GM18499 (cell line): ENCODE results near the gene CFAP251.

Source experiments
- ATAC-seq: cut with Tn5 transposase; IDR thresholded peaks from one replicate; pipeline ENCODE4 v1.9.1; 2021; ENCODE audit warnings: moderate number of reproducible peaks; ENCODE audit not compliant: insufficient read depth, unreplicated experiment

The CFAP251 gene

GRCh38 chr12:121943926-121944325 lies 25.5 kb downstream of the CFAP251 start:
- no peak for ATAC-seq

GRCh38 chr12:121946313-121947025 lies 28.1 kb downstream of the CFAP251 start:
- ATAC-seq = no peak

GRCh38 chr12:121947981-121948380 lies 29.6 kb downstream of the CFAP251 start:
- no peak for ATAC-seq

- no peak for ATAC-seq
Measured at GRCh38 chr12:121949648-121950397, 31.4 kb downstream of the CFAP251 start.

- ATAC-seq = no peak
Measured at GRCh38 chr12:121953117-121953692, 34.8 kb downstream of the CFAP251 start.

GRCh38 chr12:121953695-121954094 lies 35.3 kb downstream of the CFAP251 start:
- ATAC-seq = no peak

GRCh38 chr12:121955258-121956237 lies 37.2 kb downstream of the CFAP251 start:
- no peak for ATAC-seq

- no peak for ATAC-seq
Measured at GRCh38 chr12:121957861-121958515, 39.6 kb downstream of the CFAP251 start.

- ATAC-seq = no peak
Measured at GRCh38 chr12:121958541-121959240, 40.3 kb downstream of the CFAP251 start.

GRCh38 chr12:121960541-121960940 lies 42.1 kb downstream of the CFAP251 start:
- ATAC-seq = no peak

GRCh38 chr12:121961195-121961879 lies 42.9 kb downstream of the CFAP251 start:
- no peak for ATAC-seq

- no peak for ATAC-seq
Measured at GRCh38 chr12:121963341-121964018, 45.1 kb downstream of the CFAP251 start.

- ATAC-seq = no peak
Measured at GRCh38 chr12:121964813-121965643, 46.6 kb downstream of the CFAP251 start.

GRCh38 chr12:121966959-121967358 lies 48.6 kb downstream of the CFAP251 start:
- no peak for ATAC-seq

GRCh38 chr12:121968876-121969275 lies 50.5 kb downstream of the CFAP251 start:
- no peak for ATAC-seq

- ATAC-seq = no peak
Measured at GRCh38 chr12:121969726-121970125, 51.3 kb downstream of the CFAP251 start.

- no peak for ATAC-seq
Measured at GRCh38 chr12:121970581-121971300, 52.3 kb downstream of the CFAP251 start.
